Measurements from ENCODE around the gene ERCC6L. TPM values are rescaled to one million over a fixed set of nuclear protein-coding genes. Genes with fewer than 3 reads are reported as not detected.
A peak's percentile ranks its signal among the peaks of the same experiment; 100 is the strongest.

ERCC6L gene
- total and polyA plus RNA-seq, 10 of the 15 experiments (the other 5 are each of a cell fraction or from before 2014, with no cell fraction given), result 4.7 to 13.1 (median 7.7) TPM

GRCh38 chrX:72240976-72241375 is 2.1 kb upstream of the ERCC6L start (continued):
- TF ChIP-seq RBBP5 (conservative IDR thresholded peaks at IDR 0.05), result no peak

GRCh38 chrX:72238183-72238582 is 644 bp downstream of the ERCC6L start:
- ATAC-seq (no peak), FAIRE-seq (no peak), DNase-seq (ENCODE audit: low read depth, low spot score) (no peak)
- H3K4me2 ChIP-seq (ENCODE audit: control insufficient read depth, insufficient read depth), result peak overlapping the region; percentile 68
- H3K9me3 ChIP-seq (replicated peaks; ENCODE audit: control insufficient read depth, insufficient read depth, low read length), result no peaks in the 10 kb centered on the region
- H3K27ac ChIP-seq (ENCODE audit: control insufficient read depth, insufficient read depth), result no peak overlapping the region
- RAD21 ChIA-PET (ENCODE audit: unreplicated experiment), result interaction anchor here (1.0 to 1.6 kb wide), 3 partner anchors 37 to 57 kb away, joined by 3 read pairs; no protein-coding TSS in a partner anchor
- H2AFZ ChIP-seq (ENCODE audit: control insufficient read depth, low read depth, low read length), result no peak overlapping the region
- peak overlapping the region; percentile 84 for H3K4me3 ChIP-seq
- SMC1A ChIA-PET (ENCODE audit: uncharacterized antibody, unreplicated experiment), result interaction anchor here (1.0 kb wide), 1 partner anchor 10 kb away, joined by 3 read pairs; no protein-coding TSS in a partner anchor
- H3K36me3 ChIP-seq (ENCODE audit: control insufficient read depth in 2 of 2, insufficient read depth in 2 of 2, low read length in 1 of 2), result no peaks in the 10 kb centered on the region
- POLR2A ChIA-PET, result interaction anchor here (1.2 kb wide), 1 partner anchor 57 kb away, joined by 4 read pairs; the partner anchor contains the start of gene PIN4
- H3K27me3 ChIP-seq (replicated peaks in 1 of 2; ENCODE audit: control insufficient read depth in 2 of 2, insufficient read depth in 2 of 2, low read length in 1 of 2), result no peaks in the 10 kb centered on the region
- H4K20me1 ChIP-seq (ENCODE audit: control insufficient read depth, insufficient read depth), result no peaks in the 10 kb centered on the region
- CTCF ChIA-PET, result interaction anchor here (1.6 kb wide), 1 partner anchor 39 kb away, joined by 13 read pairs; the partner anchor contains the start of gene RPS4X
- WGBS (ENCODE audit: insufficient coverage, insufficient replicate concordance, low lambda C conversion rate, missing lambda C conversion rate), result 19% methylated on average over 6 of the region's 6 CpGs
- in situ Hi-C loops (cut with MboI), result loop anchor here (25.0 kb wide), 2 partner anchors 1024 to 1899 kb away; no protein-coding TSS in a partner anchor
- BruUV-seq (replicated peaks), result no TSS peak
- no peaks in the 10 kb centered on the region for H3K4me1 ChIP-seq (ENCODE audit: control insufficient read depth, insufficient read depth, low read length)
- TF ChIP-seq NRF1 (conservative IDR thresholded peaks at IDR 0.05; ENCODE audit: low read depth, low read length), result no peak
- no peak for TF ChIP-seq NFYB (IDR thresholded peaks at IDR 0.05; ENCODE audit: insufficient read depth, low read depth, low read length)
- no peak for TF ChIP-seq RUNX3 (IDR thresholded peaks at IDR 0.05; ENCODE audit: low read length)
- intact Hi-C loops (cut with micrococcal nuclease; ENCODE audit: unreplicated experiment), result no loop called here
- peaks cover 2% of the 10 kb centered on the region; the same call in 1 of the 2 replicates for H3K79me2 ChIP-seq (ENCODE audit: control insufficient read depth, insufficient read depth, low read length)
- peak overlapping the region; percentile 56 for H3K9ac ChIP-seq (ENCODE audit: control insufficient read depth, insufficient read depth, low read length)

GRCh38 chrX:72236841-72237240 is 2.0 kb downstream of the ERCC6L start:
- ChIA-PET SMC1A (ENCODE audit: uncharacterized antibody, unreplicated experiment) (no interaction called here), CTCF (interaction anchor here (1.0 kb wide), 1 partner anchor 9 kb away, joined by 6 read pairs; no protein-coding TSS in a partner anchor), RAD21 (ENCODE audit: unreplicated experiment) (no interaction called here), POLR2A (no interaction called here)
- H3K9me3 ChIP-seq (replicated peaks; ENCODE audit: control insufficient read depth, insufficient read depth, low read length), result no peaks in the 10 kb centered on the region
- no TSS peak for BruUV-seq (replicated peaks)
- no peak for FAIRE-seq
- ATAC-seq, result no peak
- no peak overlapping the region for H3K27ac ChIP-seq (ENCODE audit: control insufficient read depth, insufficient read depth)
- intact Hi-C loops (cut with micrococcal nuclease; ENCODE audit: unreplicated experiment) (no loop called here), in situ Hi-C loops (cut with MboI) (loop anchor here (25.0 kb wide), 2 partner anchors 1025 to 1900 kb away; no protein-coding TSS in a partner anchor)
- no peak overlapping the region for H2AFZ ChIP-seq (ENCODE audit: control insufficient read depth, low read depth, low read length)
- peaks cover 2% of the 10 kb centered on the region; the same call in 1 of the 2 replicates for H3K79me2 ChIP-seq (ENCODE audit: control insufficient read depth, insufficient read depth, low read length)
- DNase-seq (ENCODE audit: low read depth, low spot score), result no peak
- 75% methylated on average over 4 of the region's 4 CpGs for WGBS (ENCODE audit: insufficient coverage, insufficient replicate concordance, low lambda C conversion rate, missing lambda C conversion rate)
- no peaks in the 10 kb centered on the region for H3K36me3 ChIP-seq (ENCODE audit: control insufficient read depth in 2 of 2, insufficient read depth in 2 of 2, low read length in 1 of 2)
- H3K27me3 ChIP-seq (replicated peaks in 1 of 2; ENCODE audit: control insufficient read depth in 2 of 2, insufficient read depth in 2 of 2, low read length in 1 of 2), result no peaks in the 10 kb centered on the region
- H3K4me2 ChIP-seq (ENCODE audit: control insufficient read depth, insufficient read depth), result no peak overlapping the region
- no peak overlapping the region for H3K9ac ChIP-seq (ENCODE audit: control insufficient read depth, insufficient read depth, low read length)
- H4K20me1 ChIP-seq (ENCODE audit: control insufficient read depth, insufficient read depth), result no peaks in the 10 kb centered on the region
- H3K4me3 ChIP-seq, result no peak overlapping the region
- no peak for TF ChIP-seq NR2F1 (conservative IDR thresholded peaks at IDR 0.05)
- TF ChIP-seq CREM (IDR thresholded peaks at IDR 0.05; ENCODE audit: low read depth), result no peak
- no peak for TF ChIP-seq JUNB (IDR thresholded peaks at IDR 0.05)
- TF ChIP-seq NFYB (IDR thresholded peaks at IDR 0.05; ENCODE audit: insufficient read depth, low read depth, low read length), result no peak
- no peak for TF ChIP-seq JUND (IDR thresholded peaks at IDR 0.05; ENCODE audit: low read depth, low read length)
- no peak for TF ChIP-seq STAT3 (IDR thresholded peaks at IDR 0.05; ENCODE audit: low read depth, low read length)
- TF ChIP-seq REST (IDR thresholded peaks at IDR 0.05; ENCODE audit: low read depth, low read length), result no peak
- TF ChIP-seq MTA2 (IDR thresholded peaks at IDR 0.05; ENCODE audit: low read depth), result no peak
- TF ChIP-seq PAX5 (IDR thresholded peaks at IDR 0.05; ENCODE audit: borderline replicate concordance, low read depth, low read length), result no peak
- TF ChIP-seq SMARCA5 (IDR thresholded peaks at IDR 0.05), result no peak
- H3K4me1 ChIP-seq (ENCODE audit: control insufficient read depth, insufficient read depth, low read length), result no peaks in the 10 kb centered on the region
